Thyroid gland (tissue), 4 donors: Measurements from ENCODE around the gene FOXC2. TPM values are rescaled to one million over a fixed set of nuclear protein-coding genes. Genes with fewer than 3 reads are reported as not detected.
A peak's percentile ranks its signal among the peaks of the same experiment; 100 is the strongest.

Source experiments
- DNase-seq, 2 donors: peaks; one replicate each; pipeline ENCODE4 v3.0.0-alpha.2; 2019
- H3K27ac ChIP-seq, 3 donors: fragments of 200-600 bp; sonication (generic); 1 replicate in 2 of 3; 2 replicates in 1 of 3; pipeline ENCODE4 v1.5.1; 2016 to 2019; ENCODE audit warnings: mild to moderate bottlenecking in 1 of 3, moderate library complexity in 1 of 3
- H3K27me3 ChIP-seq: fragments of 200-600 bp; sonication (generic); one replicate; pipeline ENCODE4 v1.5.1; 2019
- H3K36me3 ChIP-seq, 2 donors: fragments of 200-600 bp; sonication (generic); one replicate each; pipeline ENCODE4 v1.5.1; 2016 to 2019
- H3K4me1 ChIP-seq, 2 donors: fragments of 200-600 bp; sonication (generic); one replicate each; pipeline ENCODE4 v1.5.1; 2017 to 2019
- H3K4me3 ChIP-seq, 3 donors: fragments of 200-600 bp; sonication (generic); replicated peaks in 1 of 3; 1 replicate in 2 of 3; 2 replicates in 1 of 3; pipeline ENCODE4 v1.5.1; 2016; ENCODE audit warnings: mild to moderate bottlenecking in 1 of 3
- H3K9me3 ChIP-seq: fragments of 200-600 bp; sonication (generic); one replicate; pipeline ENCODE4 v1.5.1; 2017
- CTCF ChIP-seq, 6 experiments: fragments of 200-600 bp in 3 of 6; fragments of 450-650 bp in 3 of 6; sonication (generic) in 3 of 6; IDR thresholded peaks; one replicate each; pipeline ENCODE4 v1.5.1; 2016 to 2019; ENCODE audit warnings: antibody characterized with exemption in 6 of 6, mild to moderate bottlenecking in 2 of 6, inconsistent platforms in 1 of 6, moderate library complexity in 1 of 6
- POLR2A ChIP-seq, 2 donors: fragments of 450-650 bp; IDR thresholded peaks; one replicate each; pipeline ENCODE4 v1.6.1; 2017; ENCODE audit warnings: antibody characterized with exemption in 2 of 2, mild to moderate bottlenecking in 2 of 2, moderate library complexity in 1 of 2
- WGBS, 2 donors: methylation state at CpG; one replicate each; pipeline ENCODE4 v1.1.5; 2017; 5-methylcytosine and 5-hydroxymethylcytosine counted together
- intact Hi-C: fragments of 100-400 bp; cut with DNase I; formaldehyde crosslinking; loops from one replicate; pipeline ENCODE4 v1.15.1; 2023
- total RNA-seq, 4 donors: library from RNA; depleted of rRNA; stranded (reverse); fragments of >200 nt; gene quantifications; one replicate each; pipeline ENCODE4 v1.2.3, GENCODE V29; 2016

Gene FOXC2
- total RNA-seq, 4 donors from 2014 or later = 1.9 to 4.0 (median 2.1) TPM

- peaks cover 24% of the 10 kb centered on the region for H3K27me3 ChIP-seq
- TF ChIP-seq POLR2A (IDR thresholded peaks at IDR 0.05) = no peak
- TF ChIP-seq CTCF (IDR thresholded peaks at IDR 0.05) = no peak
- H3K4me1 ChIP-seq = peaks cover 0 to 8% of the 10 kb centered on the region in 2 donors
- no peaks in the 10 kb centered on the region for H3K9me3 ChIP-seq
- DNase-seq = no peak
- intact Hi-C loops = no loop called here
- WGBS, 2 donors = 43 to 45% methylated on average over 13 of the region's 13 CpGs
- no peak overlapping the region for H3K27ac ChIP-seq
- no peak overlapping the region for H3K4me3 ChIP-seq
- no peaks in the 10 kb centered on the region for H3K36me3 ChIP-seq
Observed at GRCh38 chr16:86573646-86574508, 7.2 kb downstream of the FOXC2 start.

GRCh38 chr16:86574646-86575045 is 8.0 kb downstream of the FOXC2 start:
- 57 to 62% methylated on average over 4 of the region's 4 CpGs for WGBS, 2 donors
- intact Hi-C loops = no loop called here
- DNase-seq = no peak
- no peak overlapping the region for H3K27ac ChIP-seq
- H3K9me3 ChIP-seq = no peaks in the 10 kb centered on the region
- H3K4me3 ChIP-seq = no peak overlapping the region
- H3K27me3 ChIP-seq = peaks cover 19% of the 10 kb centered on the region
- peaks cover 0 to 8% of the 10 kb centered on the region in 2 donors for H3K4me1 ChIP-seq
- H3K36me3 ChIP-seq = no peaks in the 10 kb centered on the region
- TF ChIP-seq CTCF (IDR thresholded peaks at IDR 0.05) (no peak), POLR2A (IDR thresholded peaks at IDR 0.05) (no peak)

- DNase-seq = no peak
- intact Hi-C loops = no loop called here
- no peak overlapping the region for H3K4me3 ChIP-seq
Observed at GRCh38 chr16:86575095-86575685, 8.6 kb downstream of the FOXC2 start.

GRCh38 chr16:86575754-86576557 is 9.3 kb downstream of the FOXC2 start:
- peak in 1 of 6 experiments; percentile 19 for TF ChIP-seq CTCF (IDR thresholded peaks at IDR 0.05)
- peak in 1 of 2 donors; percentile 26 for TF ChIP-seq POLR2A (IDR thresholded peaks at IDR 0.05)
- peak; percentile 21 to 27 for DNase-seq
- Histone ChIP-seq H3K27me3 (peaks cover 8% of the 10 kb centered on the region), H3K4me3 (no peak overlapping the region), H3K4me1 (peaks cover 0 to 5% of the 10 kb centered on the region in 2 donors), H3K27ac (peak overlapping the region in 1 of 3 donors; percentile 36), H3K9me3 (no peaks in the 10 kb centered on the region), H3K36me3 (no peaks in the 10 kb centered on the region)
- intact Hi-C loops = no loop called here
- WGBS, 2 donors = 3 to 5% methylated on average over 51 to 53 of the region's 54 CpGs

More at GRCh38 chr16:86575095-86575685, 8.6 kb downstream of the FOXC2 start:
- H3K27me3 ChIP-seq = peaks cover 15% of the 10 kb centered on the region
- no peaks in the 10 kb centered on the region for H3K36me3 ChIP-seq
- H3K9me3 ChIP-seq = no peaks in the 10 kb centered on the region
- peak overlapping the region in 1 of 3 donors; percentile 10 for H3K27ac ChIP-seq
- peaks cover 0 to 8% of the 10 kb centered on the region in 2 donors for H3K4me1 ChIP-seq
- WGBS, 2 donors = 37 to 41% methylated on average over 16 to 17 of the region's 17 CpGs
- TF ChIP-seq CTCF (IDR thresholded peaks at IDR 0.05) (no peak), POLR2A (IDR thresholded peaks at IDR 0.05) (no peak)
